ENCODE results near the gene MICAL3. TPM values are rescaled to one million over a fixed set of nuclear protein-coding genes. Genes with fewer than 3 reads are reported as not detected.
A peak's percentile ranks its signal among the peaks of the same experiment; 100 is the strongest.

MICAL3 gene
- total RNA-seq, 4 donors from 2014 or later, result 30.4 to 57.1 (median 37.7) TPM

DNA sequence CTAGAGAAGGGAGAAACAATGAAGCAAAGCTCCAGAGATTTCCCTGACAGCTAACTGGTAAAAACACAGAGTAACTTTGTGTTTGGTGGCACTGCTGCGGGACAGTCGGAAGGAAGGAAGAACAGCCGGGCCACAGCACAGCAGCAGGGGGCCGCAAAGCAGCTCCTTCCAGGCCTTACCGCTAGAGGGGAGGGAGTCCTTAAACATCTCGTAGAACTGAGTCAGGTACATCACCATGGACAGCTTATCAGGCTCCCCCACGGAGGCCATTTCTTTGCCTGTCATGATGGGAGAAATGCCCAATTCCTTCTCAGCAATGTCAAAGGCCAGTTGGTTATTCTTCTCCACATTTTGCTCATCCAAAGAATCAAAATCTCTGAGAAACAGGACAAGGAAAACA, 135.5 kb downstream of the MICAL3 start:
- peaks cover 49% of the 10 kb centered on the region for H3K36me3 ChIP-seq
- no peak overlapping the region for H3K27ac ChIP-seq
- no peak overlapping the region for H3K4me3 ChIP-seq
- H3K4me1 ChIP-seq, result peaks cover 20% of the 10 kb centered on the region
- 62% methylated on average over 7 of the region's 7 CpGs for WGBS
- no peak for TF ChIP-seq POLR2AphosphoS5 (IDR thresholded peaks at IDR 0.05)
- TF ChIP-seq, protein P1, sequence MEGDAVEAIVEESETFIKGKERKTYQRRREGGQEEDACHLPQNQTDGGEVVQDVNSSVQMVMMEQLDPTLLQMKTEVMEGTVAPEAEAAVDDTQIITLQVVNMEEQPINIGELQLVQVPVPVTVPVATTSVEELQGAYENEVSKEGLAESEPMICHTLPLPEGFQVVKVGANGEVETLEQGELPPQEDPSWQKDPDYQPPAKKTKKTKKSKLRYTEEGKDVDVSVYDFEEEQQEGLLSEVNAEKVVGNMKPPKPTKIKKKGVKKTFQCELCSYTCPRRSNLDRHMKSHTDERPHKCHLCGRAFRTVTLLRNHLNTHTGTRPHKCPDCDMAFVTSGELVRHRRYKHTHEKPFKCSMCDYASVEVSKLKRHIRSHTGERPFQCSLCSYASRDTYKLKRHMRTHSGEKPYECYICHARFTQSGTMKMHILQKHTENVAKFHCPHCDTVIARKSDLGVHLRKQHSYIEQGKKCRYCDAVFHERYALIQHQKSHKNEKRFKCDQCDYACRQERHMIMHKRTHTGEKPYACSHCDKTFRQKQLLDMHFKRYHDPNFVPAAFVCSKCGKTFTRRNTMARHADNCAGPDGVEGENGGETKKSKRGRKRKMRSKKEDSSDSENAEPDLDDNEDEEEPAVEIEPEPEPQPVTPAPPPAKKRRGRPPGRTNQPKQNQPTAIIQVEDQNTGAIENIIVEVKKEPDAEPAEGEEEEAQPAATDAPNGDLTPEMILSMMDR (IDR thresholded peaks at IDR 0.05), result no peak
- no peak for DNase-seq (ENCODE audit: low spot score in 2 of 2)
- no peaks in the 10 kb centered on the region for H3K9me3 ChIP-seq
- no peaks in the 10 kb centered on the region for H3K27me3 ChIP-seq

DNA sequence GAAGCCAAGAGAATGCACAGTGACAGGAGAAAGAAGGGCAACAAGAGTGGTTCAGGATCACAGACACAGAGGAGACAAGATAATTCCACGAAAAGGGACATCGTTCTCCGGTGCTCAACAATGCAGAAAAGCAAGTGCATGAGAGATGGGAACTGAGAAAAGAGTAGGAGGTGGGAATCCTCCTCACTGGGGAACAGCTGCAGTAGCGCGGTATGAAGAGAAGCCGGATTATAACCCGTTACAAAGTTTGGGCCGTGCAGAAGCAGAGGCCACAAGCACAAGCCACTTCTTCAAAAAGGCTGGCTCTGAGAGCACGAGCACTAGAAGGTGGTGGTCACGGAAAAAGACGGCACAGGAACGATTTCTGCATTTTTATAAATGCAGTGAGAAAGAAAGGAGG, 135.9 kb downstream of the MICAL3 start:
- Histone ChIP-seq H3K4me3 (no peak overlapping the region), H3K27ac (no peak overlapping the region), H3K27me3 (no peaks in the 10 kb centered on the region), H3K36me3 (peaks cover 46% of the 10 kb centered on the region), H3K4me1 (peaks cover 20% of the 10 kb centered on the region), H3K9me3 (no peaks in the 10 kb centered on the region)
- DNase-seq (ENCODE audit: low spot score in 2 of 2), result no peak
- TF ChIP-seq, protein P1 (IDR thresholded peaks at IDR 0.05), result no peak
- TF ChIP-seq EP300 (IDR thresholded peaks at IDR 0.05) (no peak), POLR2A (IDR thresholded peaks at IDR 0.05) (no peak), POLR2AphosphoS5 (IDR thresholded peaks at IDR 0.05) (no peak)
- WGBS, result 93% methylated on average over 12 of the region's 12 CpGs

DNA sequence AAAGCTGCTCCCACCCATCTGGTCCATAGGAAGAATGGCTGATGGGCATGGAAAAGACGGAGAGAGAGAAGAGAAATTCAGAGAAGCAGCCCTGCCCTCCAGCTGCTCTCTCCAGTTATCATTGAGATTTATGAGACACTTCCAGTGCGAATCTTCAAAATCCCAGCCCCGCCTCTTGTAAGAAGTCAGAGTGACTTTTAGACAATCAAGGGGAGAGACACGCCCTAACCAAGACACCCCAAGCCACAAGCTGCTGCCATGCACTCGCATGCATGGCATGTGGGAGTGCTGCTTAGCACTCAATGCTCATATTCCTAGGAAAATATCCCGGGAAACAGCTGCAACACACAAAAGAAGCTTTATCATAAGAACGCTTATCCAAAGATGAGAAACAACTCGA, 139.5 kb downstream of the MICAL3 start:
- TF ChIP-seq POLR2AphosphoS5 (IDR thresholded peaks at IDR 0.05), result no peak
- TF ChIP-seq EP300 (IDR thresholded peaks at IDR 0.05), result no peak
- TF ChIP-seq POLR2A (IDR thresholded peaks at IDR 0.05), result no peak
- TF ChIP-seq, protein P1 (IDR thresholded peaks at IDR 0.05), result no peak
- Histone ChIP-seq H3K27me3 (no peaks in the 10 kb centered on the region), H3K4me3 (no peak overlapping the region), H3K4me1 (peaks cover 10% of the 10 kb centered on the region), H3K36me3 (peaks cover 48% of the 10 kb centered on the region), H3K27ac (peak overlapping the region; percentile 42), H3K9me3 (no peaks in the 10 kb centered on the region)
- no peak for DNase-seq (ENCODE audit: low spot score in 2 of 2)
- WGBS, result 53% methylated on average over 8 of the region's 8 CpGs

DNA sequence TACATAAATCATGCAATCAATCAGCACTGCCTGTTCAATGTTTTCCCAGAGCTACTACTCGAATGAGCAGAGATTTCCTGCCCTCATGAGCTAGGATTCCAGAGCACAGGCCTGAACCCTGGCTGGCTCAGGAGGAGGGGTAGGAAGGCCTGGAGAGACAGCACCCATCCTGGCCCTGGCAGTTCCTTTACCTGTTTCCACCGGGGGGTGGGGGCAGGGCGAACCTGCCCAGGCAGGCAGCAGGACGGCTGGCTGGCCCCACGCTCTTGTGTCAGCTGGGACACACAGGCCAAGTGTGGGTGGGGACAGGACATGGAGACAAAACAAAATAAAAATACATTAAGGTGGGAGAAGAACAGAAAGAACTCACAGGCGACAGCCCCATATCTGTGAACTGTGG, 140.3 kb downstream of the MICAL3 start:
- 44% methylated on average over 6 of the region's 6 CpGs for WGBS

DNA sequence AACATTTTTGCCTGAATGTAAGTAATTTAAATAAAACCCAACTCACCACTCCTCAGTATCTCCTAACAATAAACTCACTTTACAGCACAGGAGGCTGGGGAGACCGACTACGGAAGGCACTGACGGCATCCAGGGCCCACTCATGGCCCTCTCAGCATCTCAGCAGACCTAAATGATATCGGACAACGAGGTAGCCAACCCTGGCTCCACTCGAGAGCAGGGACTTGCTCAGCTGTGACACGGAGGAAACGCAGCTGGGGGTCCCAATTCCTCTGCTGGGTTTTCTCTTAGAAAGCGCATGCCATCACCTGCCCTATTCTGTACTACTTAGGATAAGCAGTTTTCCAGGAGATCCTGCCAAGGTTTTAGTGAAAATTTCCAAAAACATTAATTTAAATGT, 141.0 kb downstream of the MICAL3 start:
- 76% methylated on average over 9 of the region's 9 CpGs for WGBS

More for the DNA sequence above, 140.3 kb downstream of the MICAL3 start:
- Histone ChIP-seq H3K27me3 (no peaks in the 10 kb centered on the region), H3K9me3 (no peaks in the 10 kb centered on the region), H3K4me3 (no peak overlapping the region), H3K36me3 (peaks cover 54% of the 10 kb centered on the region), H3K4me1 (peaks cover 10% of the 10 kb centered on the region), H3K27ac (peak overlapping the region; percentile 42)
- no peak for DNase-seq (ENCODE audit: low spot score in 2 of 2)
- TF ChIP-seq POLR2A (IDR thresholded peaks at IDR 0.05) (no peak), POLR2AphosphoS5 (IDR thresholded peaks at IDR 0.05) (no peak), EP300 (IDR thresholded peaks at IDR 0.05) (no peak)
- TF ChIP-seq, protein P1 (IDR thresholded peaks at IDR 0.05), result no peak

More for the DNA sequence above, 141.0 kb downstream of the MICAL3 start:
- Histone ChIP-seq H3K27me3 (no peaks in the 10 kb centered on the region), H3K27ac (no peak overlapping the region), H3K4me1 (peaks cover 10% of the 10 kb centered on the region), H3K36me3 (peaks cover 47% of the 10 kb centered on the region), H3K9me3 (no peaks in the 10 kb centered on the region), H3K4me3 (no peak overlapping the region)
- no peak for DNase-seq (ENCODE audit: low spot score in 2 of 2)
- TF ChIP-seq, protein P1 (IDR thresholded peaks at IDR 0.05), result no peak
- TF ChIP-seq POLR2A (IDR thresholded peaks at IDR 0.05), result no peak
- TF ChIP-seq POLR2AphosphoS5 (IDR thresholded peaks at IDR 0.05), result no peak
- TF ChIP-seq EP300 (IDR thresholded peaks at IDR 0.05), result no peak

Measured in suprapubic skin (tissue), 4 donors.